GM21723 (cell line): ENCODE data around the gene C3orf70.

Source experiments
- ATAC-seq: cut with Tn5 transposase; IDR thresholded peaks from one replicate; pipeline ENCODE4 v1.9.1; 2021; ENCODE audit warnings: mild to moderate bottlenecking, moderate library complexity; ENCODE audit not compliant: unreplicated experiment

Gene C3orf70

GRCh38 chr3:185056908-185057307 is 96.0 kb downstream of the C3orf70 start:
- no peak for ATAC-seq

GRCh38 chr3:185052631-185053030 is 100.2 kb downstream of the C3orf70 start:
- ATAC-seq, result no peak

- ATAC-seq, result no peak
Observed at GRCh38 chr3:185051801-185052200, 101.1 kb downstream of the C3orf70 start.

GRCh38 chr3:185049710-185050109 is 103.2 kb downstream of the C3orf70 start:
- no peak for ATAC-seq

GRCh38 chr3:185046603-185047002 is 106.3 kb downstream of the C3orf70 start:
- ATAC-seq, result no peak

GRCh38 chr3:185046164-185046515 is 106.7 kb downstream of the C3orf70 start:
- ATAC-seq, result no peak

- ATAC-seq, result no peak
Observed at GRCh38 chr3:185042312-185043050, 110.4 kb downstream of the C3orf70 start.

GRCh38 chr3:185041540-185041939 is 111.3 kb downstream of the C3orf70 start:
- no peak for ATAC-seq

GRCh38 chr3:185040425-185040824 is 112.4 kb downstream of the C3orf70 start:
- ATAC-seq, result no peak

- no peak for ATAC-seq
Observed at GRCh38 chr3:185037801-185038200, 115.1 kb downstream of the C3orf70 start.

GRCh38 chr3:185030951-185031350 is 121.9 kb downstream of the C3orf70 start:
- no peak for ATAC-seq

- ATAC-seq, result no peak
Observed at GRCh38 chr3:185030399-185030798, 122.5 kb downstream of the C3orf70 start.

- ATAC-seq, result no peak
Observed at GRCh38 chr3:185029086-185029485, 123.8 kb downstream of the C3orf70 start.

- ATAC-seq, result no peak
Observed at GRCh38 chr3:185028121-185028520, 124.7 kb downstream of the C3orf70 start.
